ENCODE measurements around the gene KDM8.

KDM8 gene

DNA sequence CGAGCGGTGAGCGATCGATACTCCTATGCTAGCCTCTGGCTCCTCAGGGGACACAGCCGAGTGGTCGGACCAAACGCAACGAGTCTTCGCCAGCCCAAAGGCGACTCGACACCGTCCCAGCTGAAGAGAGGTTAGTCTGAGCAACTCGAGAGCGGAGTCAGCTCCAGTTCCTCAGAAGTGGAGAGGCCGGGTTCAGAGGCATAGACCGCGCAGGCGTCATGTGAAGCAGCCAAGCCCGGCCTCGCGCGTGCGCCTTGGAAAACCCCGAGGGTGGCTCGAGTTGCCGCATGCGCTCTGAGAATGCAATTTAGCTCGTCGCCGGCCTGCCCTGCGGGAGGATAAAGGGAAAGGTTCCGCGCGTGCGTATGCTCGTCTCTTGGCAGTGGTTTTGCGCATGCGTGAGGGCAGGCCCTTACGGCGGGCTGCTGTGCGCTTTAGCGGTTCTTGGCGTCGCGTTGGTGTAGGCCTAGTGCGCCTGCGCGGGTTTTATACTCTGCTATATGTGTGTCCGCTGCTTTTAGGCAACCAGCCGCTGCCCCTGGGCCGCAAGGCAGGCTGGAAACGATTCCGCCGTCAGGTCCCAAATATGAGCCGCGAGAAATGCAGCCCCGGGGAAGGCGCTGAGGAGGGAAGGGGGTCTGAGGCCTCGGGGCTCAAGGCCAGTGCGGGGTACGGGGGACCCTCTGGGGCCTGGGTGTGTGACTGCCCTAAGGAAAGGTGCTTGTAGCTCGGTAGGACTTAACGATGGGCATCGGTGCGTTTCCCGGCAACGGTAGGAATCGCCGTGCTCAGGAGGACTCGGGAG, at the start of gene KDM8:
KDM8 (plus strand) TSS at position 20 of the 805 bp plus-strand sequence. CDS start 6,598 bp downstream, outside the sequence.
- DNase-seq (ENCODE audit: low read depth): peak; percentile 100

DNA sequence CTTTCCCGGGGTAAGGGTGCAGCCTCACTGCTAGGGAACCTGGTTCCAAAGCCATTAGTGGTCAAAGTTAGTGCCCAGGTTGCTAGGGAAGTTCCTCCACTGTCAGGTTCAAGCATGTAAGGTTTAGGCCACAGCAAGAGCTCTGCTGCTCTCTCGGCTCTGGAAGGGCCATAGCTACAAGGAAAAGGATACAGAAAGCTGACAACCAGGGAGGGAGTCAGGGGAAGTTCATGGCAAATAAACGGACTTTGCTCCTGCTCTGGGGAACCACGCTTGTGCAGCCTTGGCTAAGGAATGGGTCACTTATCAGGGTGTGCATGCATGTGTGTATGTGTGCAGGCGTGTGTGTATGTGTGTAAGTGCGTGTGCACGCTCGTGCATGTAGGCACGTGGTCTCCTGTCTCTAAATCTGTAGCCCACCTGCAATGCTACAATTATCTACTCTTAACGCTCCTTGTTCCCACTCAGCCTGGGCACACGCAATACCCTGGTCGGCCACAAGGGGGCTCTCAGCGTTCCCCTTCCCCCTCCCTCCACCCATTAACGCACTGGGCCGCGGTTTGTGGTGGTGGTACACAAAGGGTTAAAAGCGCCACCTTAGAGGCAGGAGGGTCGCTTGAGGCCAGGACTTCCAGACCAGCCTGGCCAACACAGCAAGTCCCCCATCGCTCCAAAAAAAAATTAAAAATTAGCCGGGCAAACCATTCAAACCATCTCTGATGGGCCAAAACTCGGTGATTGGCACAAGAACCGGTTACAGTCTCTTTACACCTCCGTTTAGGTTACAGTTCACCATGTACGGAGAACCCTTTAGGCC, 48.4 kb upstream of the KDM8 start:
- peak; percentile 15 for DNase-seq (ENCODE audit: low read depth)

DNA sequence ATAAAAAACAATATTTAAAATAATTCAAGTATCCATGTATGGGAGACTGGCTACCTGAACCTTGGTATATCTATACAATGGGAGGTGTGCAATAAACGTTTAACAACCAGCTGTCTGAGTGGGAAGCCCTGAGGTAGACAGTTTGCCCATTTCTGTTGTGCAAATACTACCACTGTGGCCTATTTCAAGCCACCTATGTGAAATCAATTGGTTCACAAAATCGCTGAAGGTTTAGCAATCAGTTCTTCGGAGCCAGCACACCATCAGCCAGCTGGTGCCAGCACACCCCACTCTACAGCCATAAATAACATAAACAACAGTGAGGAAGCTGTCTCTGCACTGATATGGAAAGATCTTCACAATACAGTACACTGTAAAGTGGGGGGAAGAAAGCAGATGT, 46.7 kb upstream of the KDM8 start:
- no peak for DNase-seq (ENCODE audit: low read depth)

DNA sequence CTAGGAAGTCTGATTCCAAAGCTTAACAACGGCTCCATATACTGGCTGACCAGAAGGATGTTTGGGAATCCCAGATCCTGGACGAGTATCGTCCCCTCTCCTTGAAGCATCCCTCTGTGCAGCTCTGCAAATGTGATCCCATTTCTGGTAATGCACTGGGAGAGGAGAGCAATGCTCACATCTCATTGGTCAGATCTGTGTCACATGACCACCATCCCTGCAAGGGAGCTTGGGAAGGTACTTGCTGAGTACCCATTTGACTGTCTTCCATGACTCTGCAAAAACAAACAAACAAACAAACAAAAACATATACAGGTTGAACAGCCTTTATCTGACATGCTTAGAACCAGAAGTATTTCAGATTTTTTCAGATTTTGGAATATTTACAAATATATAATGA, 41.9 kb upstream of the KDM8 start:
- no peak for DNase-seq (ENCODE audit: low read depth)

DNA sequence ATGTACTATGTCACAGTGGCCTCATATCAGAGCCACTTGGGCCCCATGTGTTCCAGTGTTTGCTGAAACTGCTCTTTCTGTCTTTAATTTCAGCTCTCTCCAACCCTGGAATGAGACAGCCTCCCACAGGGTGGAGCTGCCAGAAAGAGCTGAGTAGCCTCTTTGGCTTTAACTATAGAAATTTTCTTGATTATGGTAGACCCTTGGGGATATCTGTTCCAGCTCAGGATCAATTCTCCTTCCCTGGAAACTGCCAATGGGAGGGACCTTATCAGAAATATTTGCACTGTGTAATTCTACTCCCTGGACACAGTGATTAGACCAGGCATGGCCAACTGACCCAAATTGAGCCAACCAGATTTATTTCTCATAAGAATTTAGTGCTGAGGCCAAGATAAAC, 39.0 kb upstream of the KDM8 start:
- no peak for DNase-seq (ENCODE audit: low read depth)

DNA sequence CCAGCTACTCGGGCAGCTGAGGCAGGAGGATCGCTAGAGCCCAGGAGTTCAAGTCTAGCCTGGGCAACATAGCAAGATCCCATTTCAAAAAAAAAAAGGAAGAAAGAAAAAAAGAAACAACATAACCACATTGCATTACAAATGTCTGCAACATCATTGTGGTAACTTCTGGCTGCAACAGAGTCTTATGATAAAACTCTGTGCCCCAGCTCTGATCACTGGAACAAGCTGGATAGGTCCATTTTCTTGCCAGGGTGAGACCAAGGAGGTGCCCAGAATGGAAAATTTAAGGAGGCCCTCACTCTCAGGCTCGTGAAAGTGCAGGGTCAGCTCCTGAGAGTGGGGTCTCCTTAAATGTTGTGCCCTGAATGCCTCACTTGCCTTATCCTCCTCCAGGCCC, 37.8 kb upstream of the KDM8 start:
- no peak for DNase-seq (ENCODE audit: low read depth)

DNA sequence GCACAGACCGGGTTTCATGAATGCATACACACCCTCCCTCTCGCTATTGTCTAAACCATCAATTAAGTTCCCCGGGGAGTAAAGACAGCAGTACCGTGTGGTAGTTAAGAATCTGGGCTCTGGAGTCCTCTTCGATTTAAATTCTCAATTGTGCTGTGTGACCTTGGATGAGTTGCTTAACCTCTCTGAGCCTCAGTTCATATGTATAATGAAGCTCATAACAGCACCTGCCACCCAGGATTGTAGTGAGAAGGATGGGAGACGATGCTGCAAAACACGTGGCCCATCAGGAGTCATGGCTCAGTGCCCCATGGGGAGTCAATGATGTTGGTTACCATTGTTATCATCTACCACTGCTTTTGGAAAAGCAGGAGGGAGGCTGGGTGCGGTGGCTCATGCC, 34.5 kb upstream of the KDM8 start:
- no peak for DNase-seq (ENCODE audit: low read depth)

DNA sequence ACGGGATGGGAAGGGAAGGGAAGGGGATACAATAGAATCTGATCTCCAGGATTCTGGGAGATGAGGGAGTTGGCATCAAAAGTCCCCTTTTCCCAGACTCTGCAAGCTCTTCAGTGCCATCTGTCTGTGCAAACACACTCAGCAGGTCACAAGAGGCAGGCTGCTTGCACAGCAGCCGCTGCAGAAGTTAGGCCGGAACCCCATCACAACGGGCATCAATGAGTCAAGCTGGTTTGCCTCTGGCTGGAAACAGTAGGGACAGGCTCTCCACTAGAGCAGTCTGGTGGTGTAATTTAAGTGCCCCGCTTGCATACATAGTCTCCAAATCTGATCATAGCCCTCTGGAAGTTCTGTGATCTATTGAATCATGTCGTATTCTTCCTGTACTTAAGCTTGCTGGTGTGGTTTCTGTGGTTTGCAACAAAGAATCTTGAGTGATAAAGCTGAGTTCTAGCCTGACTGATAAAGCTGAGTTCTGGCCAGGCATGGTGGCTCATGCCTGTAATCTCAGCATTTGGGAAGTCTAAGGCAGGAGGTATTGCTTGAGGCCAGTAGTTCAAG, 33.7 kb upstream of the KDM8 start:
- peak; percentile 70 for DNase-seq (ENCODE audit: low read depth)

DNA sequence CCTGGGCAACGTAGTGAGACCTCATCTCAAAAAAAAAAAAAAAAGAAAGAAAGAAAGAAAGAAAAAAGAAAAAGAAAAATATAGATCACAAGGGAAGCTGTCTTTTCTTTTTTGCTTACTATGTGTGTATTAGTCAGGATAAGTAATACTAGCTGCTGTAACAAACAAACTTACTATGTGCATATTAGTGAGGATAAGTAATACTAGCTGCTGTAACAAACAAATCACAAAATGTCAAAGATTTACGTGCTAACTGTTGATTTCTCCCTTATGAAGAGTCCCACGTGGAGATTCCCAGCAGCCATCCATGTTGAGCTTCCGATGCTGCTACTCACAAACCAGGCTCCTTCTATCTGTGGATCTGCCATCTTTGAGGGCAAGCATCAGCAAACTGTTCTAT, 31.7 kb upstream of the KDM8 start:
- DNase-seq (ENCODE audit: low read depth): no peak

DNA sequence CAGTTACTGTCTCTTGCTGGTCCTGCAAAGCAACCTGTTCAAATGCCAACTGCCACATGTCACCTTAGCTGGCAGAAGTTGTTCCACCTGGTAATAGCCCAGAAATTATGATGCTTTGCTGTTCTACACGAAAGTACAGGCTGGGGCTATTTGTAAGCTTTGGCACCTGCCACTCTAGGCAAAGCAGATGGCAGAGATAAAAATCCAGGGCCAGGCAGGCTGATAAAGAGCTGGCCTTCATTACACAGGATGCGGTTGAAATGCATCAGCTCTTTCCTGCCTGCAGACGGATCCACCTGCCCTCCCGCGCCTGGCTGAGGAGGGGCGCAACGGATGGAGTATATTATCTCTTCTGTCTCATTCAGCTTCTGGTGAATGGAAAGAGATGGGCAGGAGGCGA, 29.3 kb upstream of the KDM8 start:
- DNase-seq (ENCODE audit: low read depth): no peak

DNA sequence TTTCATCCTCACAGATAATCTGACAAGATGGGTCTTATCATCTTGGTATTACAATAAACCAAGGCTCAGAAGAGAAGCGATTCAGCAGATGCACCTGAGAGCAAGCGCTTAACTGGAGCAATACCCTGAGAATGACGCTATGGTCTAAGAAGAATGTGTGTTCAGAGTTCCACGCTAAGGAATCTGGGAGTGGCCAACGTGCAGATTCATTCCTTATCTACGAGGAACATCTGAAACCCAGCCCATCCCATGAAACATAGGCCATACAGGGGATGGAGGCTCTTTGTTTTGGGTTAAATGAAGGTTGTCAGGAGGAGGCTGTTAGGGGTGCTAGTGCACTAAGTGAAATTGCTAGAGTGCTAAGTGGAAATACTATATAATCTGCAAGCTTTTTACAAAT, 28.5 kb upstream of the KDM8 start:
- DNase-seq (ENCODE audit: low read depth): no peak

DNA sequence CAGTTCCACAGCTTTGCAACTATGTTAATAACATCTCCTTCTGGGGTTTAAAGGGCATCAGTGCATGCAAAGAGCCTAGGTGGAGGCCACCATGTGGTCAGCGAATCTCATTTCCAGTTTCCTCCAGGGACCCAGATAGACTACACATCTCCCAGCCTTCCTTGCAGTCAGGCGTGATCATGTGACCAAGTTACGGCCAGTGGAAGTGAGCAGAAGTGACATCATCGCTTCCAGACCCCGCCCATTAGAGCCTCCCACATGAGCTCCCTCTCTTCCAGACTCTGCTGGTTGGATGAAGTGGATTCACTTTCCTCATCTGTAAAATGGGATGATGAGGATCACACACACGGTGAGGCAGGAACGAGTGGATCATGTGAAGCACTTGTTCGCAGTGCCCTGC, 27.4 kb upstream of the KDM8 start:
- no peak for DNase-seq (ENCODE audit: low read depth)

DNA sequence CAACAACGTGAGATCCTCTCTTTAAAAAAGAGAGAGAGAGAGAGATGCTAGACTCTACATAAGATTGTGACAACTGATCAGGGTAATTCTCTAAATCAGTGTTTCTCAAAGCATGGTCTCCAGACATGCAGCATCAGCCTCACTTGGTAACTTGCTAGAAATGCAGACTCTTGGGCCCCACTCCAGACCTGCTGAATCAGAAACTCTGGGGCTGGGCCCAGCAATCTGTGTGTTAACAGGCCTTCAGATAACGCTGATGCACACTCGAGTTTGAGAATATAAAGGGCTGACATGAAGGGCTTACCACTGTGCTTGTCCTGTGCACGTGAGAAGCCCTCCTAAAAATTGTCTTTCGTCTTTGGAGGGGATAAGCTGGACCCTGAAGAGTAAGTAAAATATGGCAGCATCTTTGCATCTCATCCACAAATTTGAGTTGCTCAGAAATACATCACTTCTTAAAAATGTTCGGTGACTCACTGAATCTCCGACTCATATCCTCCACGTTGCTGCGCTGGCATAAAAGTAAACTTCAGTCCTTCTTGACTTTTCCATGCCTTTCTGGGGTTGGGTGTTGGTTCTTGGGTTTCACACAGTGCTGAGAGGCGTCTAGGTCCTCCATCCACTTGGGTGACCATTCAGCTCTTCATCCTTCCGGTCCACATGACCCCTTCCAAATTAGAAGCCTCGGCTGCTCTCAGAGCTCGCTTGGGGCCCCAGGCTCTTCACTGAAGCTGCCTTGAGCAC, 26.1 kb upstream of the KDM8 start:
- peak; percentile 29 for DNase-seq (ENCODE audit: low read depth)

DNA sequence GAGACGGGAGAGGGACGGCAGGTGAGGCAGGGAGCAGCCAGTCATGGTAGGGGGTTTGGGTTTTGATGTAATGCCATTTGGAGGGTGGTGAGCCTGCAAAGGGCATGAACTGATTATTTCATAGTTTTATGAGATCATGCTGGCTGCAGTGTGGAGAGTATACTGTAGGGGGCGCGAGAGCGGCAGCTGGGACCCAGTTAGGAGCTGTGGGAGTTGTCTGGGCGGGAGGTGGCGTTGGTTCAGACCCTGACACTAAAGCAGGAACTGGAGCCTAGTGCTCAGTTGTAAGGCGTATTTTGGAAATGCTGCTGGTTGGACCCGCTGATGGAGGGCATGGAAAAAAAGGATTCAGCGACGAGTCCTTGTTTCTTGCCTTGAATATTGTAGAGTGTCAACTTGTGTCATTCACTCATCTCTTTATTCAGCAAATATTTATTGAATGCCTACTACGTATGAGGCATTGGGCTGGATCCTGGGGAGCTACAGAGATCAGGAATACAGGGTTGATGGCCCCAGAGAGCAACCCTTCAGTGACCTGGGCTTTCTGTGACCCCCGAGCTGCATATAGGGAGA, 23.7 kb upstream of the KDM8 start:
- peak; percentile 54 for DNase-seq (ENCODE audit: low read depth)

DNA sequence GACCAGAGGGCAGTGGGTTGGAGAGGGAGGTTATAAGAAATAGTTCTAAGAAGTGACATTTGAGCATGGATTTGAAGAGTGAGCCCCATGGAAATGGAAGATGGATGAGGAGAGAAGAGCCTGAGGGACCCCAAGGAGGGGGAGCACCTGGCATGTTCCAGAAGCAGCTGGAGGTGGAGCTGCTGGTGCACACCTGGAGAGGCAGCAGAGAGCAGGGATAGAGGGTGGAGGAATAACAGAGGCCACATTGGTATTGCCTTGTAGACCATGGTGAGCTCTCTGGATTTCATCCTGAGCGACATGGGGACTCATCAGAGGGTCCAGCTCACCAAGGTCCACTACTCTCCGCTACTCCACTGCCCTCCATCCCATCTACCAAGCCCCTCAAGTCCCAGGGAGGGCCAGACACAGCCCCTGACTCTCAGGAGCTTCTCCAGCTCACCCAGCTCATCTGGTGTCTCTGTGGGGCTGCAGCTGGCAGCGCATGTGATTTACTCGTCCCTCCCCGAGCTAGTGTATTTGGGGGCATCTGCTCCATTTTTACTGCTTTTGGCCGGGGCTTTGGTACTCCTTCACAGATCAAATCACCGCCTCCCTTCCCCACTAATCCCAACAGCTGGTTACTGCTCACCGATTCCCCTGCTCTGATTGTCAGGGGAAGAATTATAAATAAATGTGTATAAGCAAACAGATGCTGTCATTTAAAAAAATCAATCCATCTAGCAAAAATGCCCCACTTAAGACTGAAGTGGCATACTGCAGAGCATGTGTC, 22.1 kb upstream of the KDM8 start:
- DNase-seq (ENCODE audit: low read depth): no peak

DNA sequence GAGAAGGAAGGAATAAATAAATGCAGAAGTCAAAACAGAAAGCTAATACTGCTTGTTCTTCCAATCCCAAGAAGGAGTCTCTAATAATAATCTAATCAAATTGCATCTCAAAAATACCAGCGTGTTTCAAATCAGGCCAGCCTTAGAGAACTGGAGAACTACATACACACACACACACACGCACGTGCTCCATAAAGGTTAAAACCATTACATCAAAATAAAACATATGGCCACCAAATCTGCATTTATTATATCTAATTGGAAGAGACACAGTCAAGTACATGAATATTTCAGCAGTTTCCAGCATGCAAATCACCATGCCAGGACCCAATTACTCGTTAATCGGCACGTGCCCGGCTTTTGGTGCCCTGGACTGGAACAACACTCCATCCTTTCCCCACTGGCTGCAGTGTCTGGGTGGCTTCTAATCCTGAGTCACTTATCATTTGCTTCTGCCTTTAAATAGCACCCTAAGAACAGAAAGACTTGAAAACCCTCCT, 20.4 kb upstream of the KDM8 start:
- no peak for DNase-seq (ENCODE audit: low read depth)

DNA sequence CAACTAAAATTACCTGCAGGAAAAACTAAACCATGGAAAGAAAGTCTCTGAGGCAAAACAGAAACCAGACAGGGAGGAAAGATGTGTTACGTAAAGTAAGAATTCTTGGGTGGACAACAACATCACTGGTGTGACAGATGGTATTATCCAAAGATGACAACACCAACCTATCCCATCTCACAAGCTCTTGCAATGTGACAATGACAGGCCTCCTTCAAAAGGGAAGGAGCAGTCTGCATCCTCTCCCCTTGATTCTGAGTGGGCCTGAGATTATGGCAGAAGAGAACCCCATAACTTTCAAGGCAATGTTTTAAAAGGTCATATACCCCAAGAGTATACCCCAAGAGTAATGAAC, 17.6 kb upstream of the KDM8 start:
- no peak for DNase-seq (ENCODE audit: low read depth)

DNA sequence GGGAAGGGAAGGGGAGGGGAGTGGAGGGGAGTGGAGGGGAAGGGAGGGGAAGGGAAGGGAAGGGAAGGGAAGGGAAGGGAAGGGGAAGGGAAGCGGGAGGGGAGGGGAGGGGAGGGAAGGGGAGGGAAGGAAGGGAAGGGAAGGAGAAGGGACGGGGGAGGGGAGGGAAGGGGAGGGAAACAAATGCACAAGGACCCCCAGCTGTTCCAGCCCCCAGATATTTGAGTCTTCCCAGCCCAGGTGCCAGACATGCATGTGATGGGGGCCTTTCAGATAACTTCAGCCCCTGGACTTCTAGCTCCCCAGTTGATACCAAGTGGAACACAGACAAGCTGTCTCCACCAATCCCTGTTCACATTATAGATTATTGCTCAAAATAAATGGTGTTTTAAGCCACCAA, 14.7 kb upstream of the KDM8 start:
- DNase-seq (ENCODE audit: low read depth): no peak

DNA sequence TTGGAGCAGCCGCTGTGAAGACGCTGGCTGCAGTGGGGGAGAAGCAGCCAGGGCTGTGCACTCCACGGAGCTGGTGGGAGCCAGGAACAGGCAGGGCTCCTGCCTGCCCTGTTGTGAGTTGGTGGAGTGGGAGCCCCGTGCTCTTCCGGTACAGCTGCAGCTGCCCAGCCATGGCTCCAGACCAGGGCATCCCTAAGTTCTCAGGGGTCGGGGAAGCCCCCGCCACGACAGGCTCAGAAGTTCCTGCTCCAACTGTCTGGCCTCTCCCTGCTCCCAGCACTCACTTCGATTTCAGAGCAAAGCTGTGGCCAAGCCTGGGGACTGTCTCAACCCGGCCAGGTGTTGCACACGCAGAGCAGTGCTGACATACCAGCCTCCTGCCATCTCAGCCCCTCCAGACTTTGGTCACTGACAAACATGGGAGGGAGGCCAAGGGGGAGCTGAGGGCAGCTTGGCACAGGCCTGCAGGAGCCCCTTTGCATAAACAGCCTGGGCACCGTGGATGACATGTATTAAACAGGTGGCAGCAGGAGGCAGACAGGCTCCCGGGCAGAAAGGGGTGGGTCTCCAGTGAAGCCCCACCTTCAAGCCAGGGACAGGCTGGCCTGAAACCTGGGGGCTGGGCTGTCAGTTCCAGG, 13.9 kb upstream of the KDM8 start:
- no peak for DNase-seq (ENCODE audit: low read depth)

DNA sequence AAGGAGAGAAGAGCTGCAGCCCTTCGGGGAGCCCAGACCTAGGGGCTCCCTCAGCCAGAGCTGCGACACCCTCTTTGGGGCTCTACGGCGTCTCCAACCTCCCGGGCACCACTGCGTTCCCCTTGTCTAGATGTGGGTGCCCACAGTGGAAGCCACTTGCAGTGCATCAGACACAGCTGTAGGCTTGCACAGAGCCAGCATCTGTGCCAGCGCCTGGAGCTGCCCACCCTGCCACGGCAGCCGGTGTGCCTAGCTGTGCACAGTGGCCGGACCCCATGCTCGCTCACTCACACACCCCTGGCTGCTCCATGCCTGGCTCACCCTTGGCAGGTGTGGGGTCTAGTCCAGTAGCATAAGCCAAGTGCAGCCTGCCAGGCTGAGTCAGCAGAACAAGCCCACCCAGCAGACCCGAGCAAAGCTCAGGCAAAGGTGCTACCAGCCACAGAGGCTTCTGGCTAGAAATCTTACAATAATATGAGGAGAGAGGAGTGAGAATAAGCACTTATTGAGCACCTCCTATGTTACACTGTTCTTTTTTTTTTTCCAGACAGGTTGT, 12.9 kb upstream of the KDM8 start:
- DNase-seq (ENCODE audit: low read depth): no peak
